ENCODE results near the gene LSR.

Gene LSR

DNA sequence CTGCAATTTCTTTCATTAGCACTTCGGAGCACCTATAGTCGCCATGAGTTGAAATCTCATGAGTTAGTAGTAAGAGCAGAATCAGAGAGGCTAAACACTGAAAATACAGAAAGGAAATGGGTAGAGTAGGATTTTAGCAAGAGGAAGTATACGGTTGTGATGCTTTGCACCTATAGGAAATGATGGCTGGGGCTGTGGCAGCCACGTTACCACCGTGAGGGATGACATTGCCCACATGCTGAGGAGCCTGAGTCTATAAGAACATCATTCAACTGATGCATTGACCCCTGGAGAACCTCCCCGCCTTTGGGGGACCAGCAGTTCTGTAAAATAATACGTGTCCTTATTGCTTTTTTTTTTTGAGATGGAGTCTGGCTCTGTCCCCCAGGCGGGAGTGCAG, 40.7 kb upstream of the LSR start:
- Histone ChIP-seq H3K4me3 (ENCODE audit: insufficient read depth, low read depth, low read length, poor library complexity, severe bottlenecking) (no peak overlapping the region), H3K9me3 (ENCODE audit: control insufficient read depth, low read length) (no peaks in the 10 kb centered on the region), H3K27me3 (replicated peaks; ENCODE audit: control insufficient read depth, insufficient read depth, low read length, poor library complexity, severe bottlenecking) (no peaks in the 10 kb centered on the region), H3K27ac (ENCODE audit: insufficient read depth, low read length, poor library complexity, severe bottlenecking) (peak overlapping the region; percentile 84), H3K36me3 (ENCODE audit: control insufficient read depth, insufficient read depth, low read length) (no peaks in the 10 kb centered on the region), H3K4me1 (ENCODE audit: control insufficient read depth, insufficient read depth, low read length, poor library complexity, severe bottlenecking) (peaks cover 51% of the 10 kb centered on the region)
- DNase-seq: no peak

GRCh38 chr19:35209646-35210045, 39.2 kb upstream of the LSR start:
- H3K4me3 ChIP-seq (ENCODE audit: insufficient read depth, low read depth, low read length, poor library complexity, severe bottlenecking): no peak overlapping the region
- no peaks in the 10 kb centered on the region for H3K27me3 ChIP-seq (replicated peaks; ENCODE audit: control insufficient read depth, insufficient read depth, low read length, poor library complexity, severe bottlenecking)
- H3K4me1 ChIP-seq (ENCODE audit: control insufficient read depth, insufficient read depth, low read length, poor library complexity, severe bottlenecking): peaks cover 51% of the 10 kb centered on the region
- DNase-seq: no peak
- H3K36me3 ChIP-seq (ENCODE audit: control insufficient read depth, insufficient read depth, low read length): no peaks in the 10 kb centered on the region
- H3K27ac ChIP-seq (ENCODE audit: insufficient read depth, low read length, poor library complexity, severe bottlenecking): peak overlapping the region; percentile 95
- H3K9me3 ChIP-seq (ENCODE audit: control insufficient read depth, low read length): no peaks in the 10 kb centered on the region

GRCh38 chr19:35211545-35212230, 37.1 kb upstream of the LSR start:
- H3K4me1 ChIP-seq (ENCODE audit: control insufficient read depth, insufficient read depth, low read length, poor library complexity, severe bottlenecking): peaks cover 34% of the 10 kb centered on the region

GRCh38 chr19:35212241-35212640, 36.6 kb upstream of the LSR start:
- Histone ChIP-seq H3K27ac (ENCODE audit: insufficient read depth, low read length, poor library complexity, severe bottlenecking) (peak overlapping the region; percentile 95), H3K27me3 (replicated peaks; ENCODE audit: control insufficient read depth, insufficient read depth, low read length, poor library complexity, severe bottlenecking) (no peaks in the 10 kb centered on the region), H3K36me3 (ENCODE audit: control insufficient read depth, insufficient read depth, low read length) (no peaks in the 10 kb centered on the region), H3K4me1 (ENCODE audit: control insufficient read depth, insufficient read depth, low read length, poor library complexity, severe bottlenecking) (peaks cover 29% of the 10 kb centered on the region), H3K4me3 (ENCODE audit: insufficient read depth, low read depth, low read length, poor library complexity, severe bottlenecking) (no peak overlapping the region), H3K9me3 (ENCODE audit: control insufficient read depth, low read length) (no peaks in the 10 kb centered on the region)
- no peak for DNase-seq

More at GRCh38 chr19:35211545-35212230, 37.1 kb upstream of the LSR start:
- Histone ChIP-seq H3K27me3 (replicated peaks; ENCODE audit: control insufficient read depth, insufficient read depth, low read length, poor library complexity, severe bottlenecking) (no peaks in the 10 kb centered on the region), H3K27ac (ENCODE audit: insufficient read depth, low read length, poor library complexity, severe bottlenecking) (peak overlapping the region; percentile 95), H3K9me3 (ENCODE audit: control insufficient read depth, low read length) (no peaks in the 10 kb centered on the region), H3K4me3 (ENCODE audit: insufficient read depth, low read depth, low read length, poor library complexity, severe bottlenecking) (no peak overlapping the region), H3K36me3 (ENCODE audit: control insufficient read depth, insufficient read depth, low read length) (no peaks in the 10 kb centered on the region)
- peak; percentile 79 to 85 (median 81) for DNase-seq

GRCh38 chr19:35213663-35214632, 34.9 kb upstream of the LSR start:
- Histone ChIP-seq H3K4me3 (ENCODE audit: insufficient read depth, low read depth, low read length, poor library complexity, severe bottlenecking) (no peak overlapping the region), H3K4me1 (ENCODE audit: control insufficient read depth, insufficient read depth, low read length, poor library complexity, severe bottlenecking) (peaks cover 27% of the 10 kb centered on the region)

DNA sequence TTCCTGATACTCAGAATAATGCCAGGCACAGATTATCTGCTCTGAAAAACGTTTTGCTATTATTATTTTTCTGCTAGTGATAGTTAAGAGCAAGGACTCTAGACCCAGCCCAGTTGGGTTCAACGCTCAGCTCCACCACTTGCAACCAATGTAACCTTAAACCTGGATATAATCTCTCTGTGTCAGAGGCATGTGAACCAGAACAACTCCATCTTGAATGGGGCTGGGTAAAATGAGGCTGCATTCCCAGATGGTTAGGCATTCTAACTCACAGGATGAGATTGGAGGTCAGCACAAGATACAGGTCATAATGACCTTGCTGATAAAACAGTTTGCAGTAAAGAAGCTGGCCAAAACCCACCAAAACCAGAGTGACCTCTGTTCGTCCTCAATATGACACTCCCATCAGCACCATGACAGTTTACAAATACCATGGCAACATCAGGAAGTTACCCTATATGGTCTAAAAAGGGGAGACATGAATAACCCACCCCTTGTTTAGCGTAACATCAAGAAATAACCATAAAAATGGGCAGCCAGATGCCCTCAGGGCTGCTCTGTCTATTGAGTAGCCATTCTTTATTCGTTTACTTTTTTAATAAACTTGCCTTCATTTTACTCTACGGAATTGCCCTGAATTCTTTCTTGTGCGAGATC, 33.9 kb upstream of the LSR start:
- Histone ChIP-seq H3K4me3 (ENCODE audit: insufficient read depth, low read depth, low read length, poor library complexity, severe bottlenecking) (no peak overlapping the region), H3K4me1 (ENCODE audit: control insufficient read depth, insufficient read depth, low read length, poor library complexity, severe bottlenecking) (peaks cover 27% of the 10 kb centered on the region), H3K36me3 (ENCODE audit: control insufficient read depth, insufficient read depth, low read length) (no peaks in the 10 kb centered on the region), H3K9me3 (ENCODE audit: control insufficient read depth, low read length) (no peaks in the 10 kb centered on the region), H3K27ac (ENCODE audit: insufficient read depth, low read length, poor library complexity, severe bottlenecking) (peak overlapping the region; percentile 95), H3K27me3 (replicated peaks; ENCODE audit: control insufficient read depth, insufficient read depth, low read length, poor library complexity, severe bottlenecking) (no peaks in the 10 kb centered on the region)
- no peak for DNase-seq

More at GRCh38 chr19:35213663-35214632, 34.9 kb upstream of the LSR start:
- Histone ChIP-seq H3K27ac (ENCODE audit: insufficient read depth, low read length, poor library complexity, severe bottlenecking) (peak overlapping the region; percentile 95), H3K36me3 (ENCODE audit: control insufficient read depth, insufficient read depth, low read length) (no peaks in the 10 kb centered on the region), H3K27me3 (replicated peaks; ENCODE audit: control insufficient read depth, insufficient read depth, low read length, poor library complexity, severe bottlenecking) (no peaks in the 10 kb centered on the region), H3K9me3 (ENCODE audit: control insufficient read depth, low read length) (no peaks in the 10 kb centered on the region)
- peak; percentile 69 to 74 (median 72) for DNase-seq

- Histone ChIP-seq H3K27ac (ENCODE audit: insufficient read depth, low read length, poor library complexity, severe bottlenecking) (peak overlapping the region; percentile 14), H3K27me3 (replicated peaks; ENCODE audit: control insufficient read depth, insufficient read depth, low read length, poor library complexity, severe bottlenecking) (no peaks in the 10 kb centered on the region), H3K9me3 (ENCODE audit: control insufficient read depth, low read length) (no peaks in the 10 kb centered on the region), H3K36me3 (ENCODE audit: control insufficient read depth, insufficient read depth, low read length) (no peaks in the 10 kb centered on the region), H3K4me1 (ENCODE audit: control insufficient read depth, insufficient read depth, low read length, poor library complexity, severe bottlenecking) (peaks cover 27% of the 10 kb centered on the region), H3K4me3 (ENCODE audit: insufficient read depth, low read depth, low read length, poor library complexity, severe bottlenecking) (no peak overlapping the region)
- DNase-seq: no peak
These were observed 32.6 kb upstream of the LSR start for GRCh38 chr19:35216016-35216832.

DNA sequence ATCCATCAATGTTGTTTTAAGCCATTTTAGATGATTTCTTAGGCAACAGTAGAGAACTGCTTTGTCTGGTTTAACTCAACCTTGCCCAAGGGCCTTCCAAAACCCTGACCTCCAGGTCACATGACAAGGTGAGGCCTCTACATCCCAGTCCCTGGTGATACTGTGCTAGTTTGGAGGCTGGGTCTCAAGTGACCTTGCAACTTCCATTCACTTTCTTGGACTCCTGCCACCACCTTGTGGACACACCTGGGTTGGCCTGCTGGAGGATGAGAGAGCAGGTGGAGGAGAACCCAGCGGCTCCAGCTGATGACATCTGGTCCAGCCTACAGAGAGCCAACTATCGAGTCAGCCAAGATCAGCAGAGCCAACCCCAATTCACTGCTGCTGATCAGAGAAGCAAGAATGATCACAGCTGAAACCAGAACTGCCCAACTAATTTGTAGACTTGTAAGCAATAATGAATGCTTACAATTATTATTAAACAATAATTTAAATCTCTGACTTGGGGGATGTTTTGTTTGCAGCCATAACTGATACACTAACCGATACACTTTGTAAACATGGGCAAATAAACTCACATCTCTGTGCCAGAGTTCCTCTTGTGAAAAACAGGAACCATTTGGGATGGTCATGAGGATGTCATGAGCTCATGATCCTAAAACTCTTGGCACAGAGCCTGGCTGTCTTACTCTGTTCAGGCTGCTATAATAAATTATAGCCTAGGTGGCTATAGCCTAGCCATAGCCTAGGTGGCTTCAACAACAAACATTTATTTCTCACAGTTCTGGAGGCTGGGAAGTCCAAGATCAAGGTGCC, 31.8 kb upstream of the LSR start:
- Histone ChIP-seq H3K9me3 (ENCODE audit: control insufficient read depth, low read length) (no peaks in the 10 kb centered on the region), H3K27me3 (replicated peaks; ENCODE audit: control insufficient read depth, insufficient read depth, low read length, poor library complexity, severe bottlenecking) (no peaks in the 10 kb centered on the region), H3K4me3 (ENCODE audit: insufficient read depth, low read depth, low read length, poor library complexity, severe bottlenecking) (no peak overlapping the region), H3K36me3 (ENCODE audit: control insufficient read depth, insufficient read depth, low read length) (no peaks in the 10 kb centered on the region), H3K4me1 (ENCODE audit: control insufficient read depth, insufficient read depth, low read length, poor library complexity, severe bottlenecking) (peaks cover 31% of the 10 kb centered on the region), H3K27ac (ENCODE audit: insufficient read depth, low read length, poor library complexity, severe bottlenecking) (peak overlapping the region; percentile 14)
- DNase-seq: peak; percentile 16 to 27 (median 23)

DNA sequence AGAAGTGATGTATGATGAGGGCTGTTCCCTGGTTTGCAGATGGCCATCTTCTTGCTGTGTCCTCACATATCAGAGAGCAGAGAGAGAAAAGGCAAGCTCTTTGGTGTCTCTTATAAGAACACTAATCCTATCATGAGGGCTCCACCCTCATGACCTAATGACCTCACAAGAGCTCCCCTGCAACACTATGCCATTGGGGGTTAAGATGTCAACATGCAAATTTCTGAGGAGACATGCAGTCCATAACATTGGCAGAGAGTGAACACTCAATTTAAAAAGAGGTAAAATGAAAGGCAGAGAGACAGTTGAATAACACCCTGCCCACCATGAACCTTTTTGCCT, 31.2 kb upstream of the LSR start:
- Histone ChIP-seq H3K4me3 (ENCODE audit: insufficient read depth, low read depth, low read length, poor library complexity, severe bottlenecking) (no peak overlapping the region), H3K27ac (ENCODE audit: insufficient read depth, low read length, poor library complexity, severe bottlenecking) (no peak overlapping the region), H3K27me3 (replicated peaks; ENCODE audit: control insufficient read depth, insufficient read depth, low read length, poor library complexity, severe bottlenecking) (no peaks in the 10 kb centered on the region), H3K9me3 (ENCODE audit: control insufficient read depth, low read length) (no peaks in the 10 kb centered on the region), H3K4me1 (ENCODE audit: control insufficient read depth, insufficient read depth, low read length, poor library complexity, severe bottlenecking) (peaks cover 26% of the 10 kb centered on the region), H3K36me3 (ENCODE audit: control insufficient read depth, insufficient read depth, low read length) (no peaks in the 10 kb centered on the region)
- no peak for DNase-seq

All from effector memory CD4-positive, alpha-beta T cell (primary cell).